M059J (cell line): ENCODE data around the gene CXXC5. TPM values are rescaled to one million over a fixed set of nuclear protein-coding genes. Genes with fewer than 3 reads are reported as not detected.
"Not testable (repeated sequence)": the region's sequence is repeated elsewhere in the genome, so short reads cannot be mapped to it uniquely, and the experiment has no call there.

Experiments
- DNase-seq: peaks from one replicate; pipeline ENCODE4 v3.0.0-alpha.2; 2012; ENCODE audit warnings: low read depth
- total RNA-seq: library from RNA; depleted of rRNA; stranded (reverse); fragments of >200 nt; shearing (Covaris generic); gene quantifications from 2 replicates; pipeline ENCODE4 v1.2.3, GENCODE V29; 2014; rRNA removed

The CXXC5 gene
- total RNA-seq, 1 experiment from 2014 or later: 122 TPM

DNA sequence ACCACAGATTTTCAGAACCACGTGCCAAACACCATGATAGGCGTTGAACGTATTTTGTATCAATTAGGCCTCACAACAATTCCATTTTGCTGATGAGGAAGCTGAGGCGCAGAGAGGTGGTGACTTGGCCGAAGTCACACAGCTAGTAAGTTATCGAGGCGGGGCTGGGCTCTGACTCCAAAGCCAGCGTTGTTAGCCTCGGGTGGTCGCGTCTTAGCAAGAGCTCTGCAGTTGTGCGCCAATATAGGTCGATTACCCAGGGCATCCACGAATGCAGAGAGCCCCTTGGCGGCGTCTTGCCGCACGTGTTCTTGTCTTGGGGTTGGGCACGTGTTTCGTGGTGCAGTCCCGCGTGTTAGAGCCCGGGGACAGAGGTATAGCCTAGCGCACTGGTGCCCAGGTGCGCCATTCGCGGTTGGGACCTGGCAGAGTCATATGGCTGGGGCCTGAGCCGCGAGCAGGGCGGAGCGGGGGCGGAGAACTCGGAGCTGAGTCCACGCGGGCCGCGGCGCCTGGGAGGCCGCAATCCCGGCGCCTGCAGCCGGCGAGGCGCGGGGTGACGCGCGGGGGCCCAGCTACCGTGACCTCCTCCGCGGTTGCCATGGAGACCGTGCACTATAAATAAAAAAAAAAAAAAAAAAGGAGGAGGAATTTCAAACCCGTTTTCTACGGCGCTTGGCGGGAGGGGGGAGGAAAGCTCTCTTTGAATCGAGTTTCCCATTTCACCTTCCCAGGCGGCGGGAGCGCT lies 62.3 kb downstream of the CXXC5 start:
- peak; percentile 90 for DNase-seq

DNA sequence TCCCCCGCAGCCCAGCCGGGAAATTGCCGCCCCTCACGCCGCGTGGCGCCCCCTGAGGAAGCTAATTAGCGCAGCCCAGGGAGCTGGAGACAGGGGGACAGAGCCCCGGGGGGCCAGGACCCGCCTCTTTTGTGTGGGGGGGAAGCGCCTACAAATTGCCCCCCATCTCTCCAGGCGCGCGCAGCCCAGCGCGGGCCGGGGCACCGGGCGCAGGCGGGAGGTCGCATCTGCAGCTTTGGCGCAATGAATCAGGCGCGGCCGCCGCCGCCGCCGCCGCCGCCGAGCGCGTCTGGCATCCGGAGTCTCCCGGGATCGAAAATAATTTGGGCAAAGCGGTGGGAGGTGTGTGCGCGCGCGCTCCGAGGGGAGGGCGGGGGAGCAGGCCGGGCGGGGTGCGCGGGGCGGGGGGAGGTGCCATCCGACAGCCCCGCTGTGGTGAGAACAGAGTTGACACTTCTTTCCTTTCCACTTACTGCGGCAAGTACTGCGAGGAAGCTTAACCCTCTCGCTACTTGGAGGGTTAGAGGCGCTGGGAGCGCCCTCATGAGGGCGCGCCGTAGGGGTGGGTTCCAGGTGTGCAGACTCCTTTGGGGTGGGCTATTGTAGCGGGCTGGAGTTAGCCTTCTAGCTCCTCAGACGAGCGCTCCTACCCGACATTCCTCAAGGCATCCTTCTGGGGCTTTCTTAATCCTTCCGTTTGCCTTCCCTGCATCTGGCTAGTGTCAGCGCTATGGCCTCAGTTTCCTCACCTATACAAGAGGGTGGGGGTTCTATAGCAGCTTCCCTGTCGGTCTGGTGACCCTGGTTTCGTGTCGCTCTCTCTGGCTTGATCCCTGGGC lies 63.1 kb downstream of the CXXC5 start:
- peak; percentile 76 for DNase-seq

DNA sequence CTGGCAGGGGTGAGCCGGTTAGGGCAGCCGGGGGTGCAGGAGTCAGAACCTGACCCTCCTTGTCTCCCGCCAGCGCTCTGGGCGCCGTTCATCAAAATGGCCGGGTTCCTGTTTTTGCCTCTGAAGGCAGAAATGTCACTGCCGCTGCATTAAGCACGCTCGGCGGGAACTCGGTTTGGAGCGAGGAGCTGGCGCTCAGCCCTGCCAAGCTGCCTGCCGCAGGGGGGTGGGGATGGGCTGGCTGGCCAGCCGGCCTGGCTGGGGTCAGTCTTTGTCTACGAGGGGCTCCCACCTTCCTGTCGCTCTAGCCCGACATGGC lies 63.7 kb downstream of the CXXC5 start:
- peak; percentile 59 for DNase-seq

DNA sequence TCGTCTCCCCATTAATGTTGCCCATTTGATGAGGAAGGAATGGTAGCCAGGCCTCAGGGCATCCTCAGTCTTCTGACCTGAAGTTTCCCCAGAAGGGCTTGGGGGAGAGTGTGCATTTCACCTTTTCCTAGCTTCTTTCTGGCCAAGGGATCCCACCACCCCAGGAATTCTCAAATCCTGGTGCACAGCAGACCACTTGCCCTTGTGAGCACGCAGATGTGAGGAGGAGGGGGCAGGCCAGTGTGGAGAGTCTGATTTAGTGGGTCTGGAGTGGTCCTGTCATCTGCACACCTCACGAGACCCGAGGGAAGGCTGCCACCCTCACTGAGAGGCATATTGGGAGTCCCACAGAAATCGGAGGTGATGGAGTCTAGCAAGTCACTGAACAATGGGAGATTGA lies 64.3 kb downstream of the CXXC5 start:
- no peak for DNase-seq

DNA sequence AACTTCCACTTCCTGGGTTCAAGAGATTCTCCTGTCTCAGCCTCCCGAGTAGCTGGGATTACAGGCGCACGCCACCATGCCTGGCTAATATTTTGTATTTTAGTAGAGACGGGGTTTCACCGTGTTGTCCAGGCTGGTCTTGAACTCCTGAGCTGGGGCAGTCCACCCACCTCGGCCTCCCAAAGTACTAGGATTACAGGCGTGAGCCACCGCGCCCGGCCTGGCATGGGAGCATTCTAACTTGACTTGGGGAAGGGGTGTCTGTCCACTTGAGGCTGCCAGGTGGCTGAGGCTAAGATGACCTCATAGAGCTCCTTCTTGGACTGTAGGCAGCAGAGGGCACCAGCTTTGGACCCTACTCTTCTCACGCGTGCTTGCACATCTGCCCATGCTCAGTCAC lies 65.7 kb downstream of the CXXC5 start:
- DNase-seq: not testable (repeated sequence)

DNA sequence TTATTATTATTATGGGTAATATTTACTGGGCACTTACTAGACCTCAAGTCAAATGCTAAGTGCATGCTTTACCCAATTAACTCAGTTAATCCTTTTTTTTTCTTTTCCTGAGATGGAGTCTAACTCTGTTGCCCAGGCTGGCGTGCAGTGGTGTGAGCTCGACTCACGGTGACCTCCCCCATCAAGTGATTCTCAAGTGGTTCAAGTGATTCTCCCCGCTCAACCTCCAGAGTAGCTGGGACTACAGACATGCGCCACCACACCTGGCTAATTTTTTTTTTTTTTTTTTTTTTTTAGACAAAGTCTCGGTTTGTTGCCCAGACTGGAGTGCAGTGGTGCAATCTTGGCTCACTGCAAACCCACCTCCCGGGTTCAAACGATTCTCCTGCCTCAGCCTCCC lies 69.1 kb downstream of the CXXC5 start:
- no peak for DNase-seq

DNA sequence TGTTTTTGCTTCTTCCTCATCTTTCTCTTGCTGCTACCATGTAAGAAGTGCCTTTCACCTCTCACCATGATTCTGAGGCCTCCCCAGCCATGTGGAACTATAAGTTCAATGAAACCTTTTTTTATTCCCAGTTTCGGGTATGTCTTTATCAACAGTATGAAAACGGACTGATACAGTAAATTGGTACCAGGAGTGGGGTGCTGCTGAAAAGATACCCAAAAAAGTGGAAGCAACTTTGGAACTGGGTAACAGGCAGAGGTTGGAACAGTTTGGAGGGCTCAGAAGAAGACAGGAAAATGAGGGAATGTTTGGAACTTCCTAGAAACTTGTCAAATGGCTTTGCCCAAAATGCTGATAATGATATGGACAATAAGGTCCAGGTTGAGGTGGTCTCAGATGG lies 70.3 kb downstream of the CXXC5 start:
- not testable (repeated sequence) for DNase-seq

DNA sequence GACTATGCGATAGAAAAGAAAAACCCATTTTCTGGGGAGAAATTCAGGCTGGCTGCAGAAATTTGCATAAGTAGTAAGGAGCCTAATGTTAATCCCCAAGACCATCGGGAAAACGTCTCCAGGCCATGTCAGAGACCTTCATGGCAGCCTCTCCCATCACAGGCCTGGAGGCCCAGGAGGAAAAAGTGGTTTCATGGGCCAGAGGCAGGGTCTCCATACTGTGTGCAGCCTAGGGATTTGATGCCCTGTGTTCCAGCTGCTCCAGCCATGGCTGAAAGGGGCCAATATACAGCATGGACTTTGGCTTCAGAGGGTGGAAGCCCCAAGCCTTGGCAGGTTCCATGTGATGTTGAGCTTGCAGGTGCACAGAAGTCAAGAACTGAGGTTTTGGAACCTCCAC lies 71.8 kb downstream of the CXXC5 start:
- DNase-seq: not testable (repeated sequence)

DNA sequence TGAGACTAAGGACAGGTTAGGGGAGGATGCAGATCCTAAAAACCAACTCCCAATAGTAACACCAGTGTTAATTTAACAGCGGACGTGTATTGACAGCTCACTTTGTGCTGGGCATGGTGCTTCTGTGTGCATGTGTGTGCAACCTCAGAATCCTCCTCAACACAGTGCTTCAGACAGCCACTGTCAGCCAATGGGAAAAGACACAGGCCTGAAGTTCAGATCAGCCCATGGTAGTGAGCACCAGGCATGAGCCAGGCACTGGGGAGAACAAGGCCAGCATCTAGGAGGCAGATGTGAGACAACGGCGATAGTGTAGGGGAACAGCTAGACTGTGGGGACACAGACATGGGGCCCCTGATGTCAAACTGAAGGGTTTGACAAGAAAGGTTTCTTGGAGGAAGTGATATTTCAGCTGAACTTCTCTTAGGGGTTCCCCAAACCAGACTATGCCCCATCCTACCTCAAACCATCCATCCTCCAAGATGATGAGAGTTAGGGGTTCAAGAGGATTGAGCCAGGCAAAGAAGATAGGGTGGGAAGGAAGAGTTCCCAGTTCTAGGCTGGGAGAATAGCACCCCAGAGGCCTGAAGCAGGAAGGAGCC lies 75.9 kb downstream of the CXXC5 start:
- DNase-seq: no peak

DNA sequence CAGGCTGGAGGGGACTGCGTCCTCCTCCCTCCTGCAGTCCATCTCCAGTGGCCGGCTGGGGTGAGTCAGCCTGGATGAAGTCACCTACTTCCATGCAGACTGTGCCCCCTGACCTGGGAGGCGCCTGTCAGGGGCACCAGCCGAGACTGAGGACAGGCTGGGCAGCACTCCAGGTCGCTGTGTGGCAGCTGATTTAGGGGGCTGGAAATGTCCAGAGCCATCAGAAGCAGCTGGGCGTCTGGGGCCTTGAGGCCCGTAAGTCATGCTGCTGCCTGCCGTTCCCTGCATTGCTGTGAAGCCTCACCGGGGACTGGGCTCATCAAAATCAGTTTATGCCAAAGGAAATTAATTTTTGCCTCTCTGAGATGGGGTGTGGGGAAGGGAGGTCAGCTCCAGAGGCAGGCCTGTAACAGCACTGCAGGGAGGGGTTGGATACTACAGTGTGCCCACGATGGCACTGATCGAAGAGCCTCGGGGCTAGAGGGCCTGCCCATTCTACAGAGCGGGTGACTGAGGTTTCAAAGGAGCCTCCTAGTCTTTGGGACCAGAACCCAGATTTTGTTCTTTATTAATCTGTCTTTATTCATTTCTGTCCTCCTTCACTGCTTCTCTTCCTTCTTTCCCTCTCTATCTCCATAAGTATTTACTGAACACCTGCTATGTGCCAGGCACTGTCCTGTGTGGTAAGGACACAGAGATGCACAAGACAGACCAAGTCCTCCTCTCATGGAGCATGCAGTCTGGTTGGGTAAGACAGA lies 77.1 kb downstream of the CXXC5 start:
- DNase-seq: peak; percentile 95

DNA sequence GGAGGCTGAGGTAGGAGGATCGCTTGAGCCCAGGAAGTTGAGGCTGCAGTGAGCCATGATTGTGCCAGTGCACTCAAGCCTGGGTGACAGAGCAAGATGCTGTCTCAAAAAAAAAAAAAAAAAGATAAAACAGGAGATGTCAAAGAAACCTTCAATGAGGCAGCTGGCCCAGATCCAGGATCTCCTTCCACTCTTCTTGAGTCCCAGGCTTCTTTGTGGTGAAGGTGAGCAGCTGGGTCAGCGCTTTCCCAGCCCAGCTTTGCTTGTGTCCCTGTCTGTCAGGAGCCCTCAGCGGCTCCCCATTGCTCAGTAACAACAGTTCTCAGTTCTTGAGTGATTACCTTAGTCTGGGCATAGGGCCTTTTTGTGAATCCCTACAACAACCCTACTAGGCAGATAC lies 78.1 kb downstream of the CXXC5 start:
- DNase-seq: peak; percentile 79

DNA sequence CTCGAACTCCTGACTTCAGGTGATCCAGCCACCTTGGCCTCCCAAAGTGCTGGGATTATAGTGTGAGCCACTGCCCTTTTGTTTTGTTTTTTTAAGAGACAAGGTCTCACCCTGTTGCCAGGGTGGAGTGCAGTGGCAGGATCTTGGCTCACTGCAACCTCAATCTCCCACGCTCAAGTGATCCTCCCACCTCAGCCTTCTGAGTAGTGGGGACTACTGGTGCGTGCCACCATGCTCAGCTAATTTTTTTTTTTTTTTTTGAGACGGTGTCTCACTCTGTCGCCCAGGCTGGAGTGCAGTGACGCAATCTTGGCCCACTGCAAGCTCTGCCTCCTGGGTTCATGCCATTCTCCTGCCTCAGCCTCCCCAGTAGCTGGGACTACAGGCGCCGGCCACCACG lies 79.5 kb downstream of the CXXC5 start:
- peak; percentile 87 for DNase-seq

DNA sequence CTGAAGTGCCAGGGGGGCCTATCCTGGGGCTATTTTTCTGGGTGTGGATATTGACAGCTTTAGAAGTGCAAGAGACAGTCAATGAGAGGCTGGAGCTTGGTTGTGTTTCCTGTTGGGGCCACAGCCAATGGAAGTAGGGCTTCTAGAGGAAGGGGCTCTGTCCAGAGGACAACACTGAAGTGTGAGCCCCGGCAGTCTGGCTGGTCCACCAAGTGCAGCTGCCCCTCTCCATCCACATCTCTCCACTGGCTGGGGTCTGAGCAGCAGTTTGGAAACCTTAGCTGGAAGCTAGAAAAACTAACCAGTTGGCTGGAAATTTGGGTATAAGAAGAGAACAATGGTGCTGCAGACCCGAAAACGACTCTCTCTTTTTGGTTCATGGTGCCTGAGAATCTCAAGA lies 83.1 kb downstream of the CXXC5 start:
- no peak for DNase-seq

DNA sequence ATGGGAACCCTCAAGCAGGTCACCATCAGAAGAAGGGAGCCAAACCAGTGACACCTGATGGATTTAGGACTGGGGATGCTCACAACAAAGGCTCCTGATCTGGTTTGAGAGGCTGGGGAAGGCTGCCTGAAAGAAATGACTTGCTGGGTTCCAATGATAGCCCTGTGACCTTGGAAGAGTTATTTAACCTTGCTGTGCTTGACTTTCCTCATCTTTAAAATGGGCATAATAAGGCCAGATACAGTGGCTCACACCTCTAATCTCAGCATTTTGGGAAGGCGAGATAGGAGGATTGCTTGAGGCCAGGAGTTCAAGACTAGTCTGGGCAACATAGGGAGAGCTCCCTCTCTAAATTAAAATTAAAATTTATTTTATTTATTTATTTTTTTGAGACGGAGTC lies 83.9 kb downstream of the CXXC5 start:
- no peak for DNase-seq

DNA sequence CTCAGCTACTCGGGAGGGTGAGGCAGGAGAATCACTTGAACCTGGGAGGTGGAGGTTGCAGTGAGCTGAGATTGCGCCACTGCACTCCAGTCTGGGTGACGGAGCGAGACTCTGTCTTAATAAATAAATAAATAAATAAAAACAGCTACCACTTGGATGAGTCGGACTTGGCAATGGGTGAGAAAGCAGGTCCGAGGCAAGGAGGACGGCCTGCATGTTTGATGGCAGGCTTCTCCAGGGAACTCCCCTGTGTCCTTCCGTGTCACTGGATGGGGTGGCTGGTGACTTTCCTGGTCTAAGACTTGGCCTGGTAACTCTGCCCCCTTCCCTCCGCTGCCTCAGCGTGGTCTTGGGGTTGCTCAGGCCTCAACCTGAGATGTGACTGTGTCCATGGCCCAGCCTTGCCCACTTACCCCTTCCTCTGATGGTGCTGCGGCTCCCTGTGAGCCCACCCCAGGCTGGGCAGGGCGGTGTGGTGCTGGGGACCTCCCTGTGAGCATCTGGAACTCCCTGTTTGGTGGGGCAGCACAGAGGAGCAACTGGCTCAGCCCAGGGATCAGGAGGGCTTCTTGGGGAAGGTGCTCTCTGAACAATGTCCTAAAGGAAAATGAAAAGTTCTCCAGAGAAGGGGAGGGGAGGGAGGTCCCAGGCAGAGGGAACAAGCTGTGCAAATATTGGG lies 85.0 kb downstream of the CXXC5 start:
- DNase-seq: no peak

Other genes with a start within 250 kb of the CXXC5 start
- gene SPATA24, start 244.3 kb upstream of the CXXC5 start, total RNA-seq: 6.3 and 12.5 TPM in 2 replicates
- gene DNAJC18, start 208.8 kb upstream of the CXXC5 start, total RNA-seq: 12.1 and 16.0 TPM in 2 replicates
- gene ECSCR, start 185.6 kb upstream of the CXXC5 start, total RNA-seq: 1.5 and 2.4 TPM in 2 replicates
- gene SMIM33, start 177.3 kb upstream of the CXXC5 start, total RNA-seq: not detected in 2 replicates
- gene STING1, start 165.6 kb upstream of the CXXC5 start, total RNA-seq: 29.3 and 35.2 TPM in 2 replicates
- gene UBE2D2, start 87.0 kb upstream of the CXXC5 start, total RNA-seq: 127 and 165 TPM in 2 replicates
- gene PSD2, start 147.5 kb downstream of the CXXC5 start, total RNA-seq: 0.15 TPM in 1 of 2 replicates, not detected in the other